ENCODE results near the gene SMURF1.

The SMURF1 gene

DNA sequence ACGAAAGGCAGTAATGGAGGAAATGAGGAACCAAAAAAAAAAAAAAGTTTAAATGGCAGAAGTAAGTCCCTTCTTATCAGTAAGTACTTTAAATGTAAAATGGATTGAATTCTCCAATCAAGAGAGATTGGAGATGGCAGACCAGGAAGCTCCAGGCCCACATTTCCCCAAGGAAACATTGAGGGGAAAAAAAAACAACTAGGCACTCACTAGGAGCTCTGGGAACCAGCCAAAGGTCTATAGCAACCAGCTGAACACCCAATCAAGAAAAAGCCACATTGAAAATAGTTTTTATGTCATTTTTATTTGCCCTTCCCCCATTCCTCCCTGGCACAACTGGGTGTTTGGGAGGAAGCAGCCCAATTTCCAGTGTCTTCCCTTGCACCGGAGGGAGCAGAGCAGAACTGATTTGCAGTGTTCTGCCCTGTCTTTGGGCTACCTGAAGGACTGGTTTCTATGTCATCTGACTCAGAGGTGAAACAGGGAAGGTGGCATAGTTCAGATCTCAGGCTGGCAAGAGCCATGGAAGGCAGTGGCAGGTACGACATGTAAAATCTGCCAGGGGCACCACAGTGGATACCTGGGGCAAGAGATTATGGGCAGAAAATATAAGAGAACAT, 121.9 kb downstream of the SMURF1 start:
- Mint-ChIP-seq H3K4me3 (no peak overlapping the region), H3K4me1 (peaks cover 9% of the 10 kb centered on the region), H3K27me3 (no peaks in the 10 kb centered on the region), H3K27ac (no peak overlapping the region), H3K9me3 (no peaks in the 10 kb centered on the region), H3K36me3 (peaks cover 27% of the 10 kb centered on the region)
- ATAC-seq (ENCODE audit: low read depth) (no peak), DNase-seq (ENCODE audit: low spot score in 2 of 2) (no peak)

DNA sequence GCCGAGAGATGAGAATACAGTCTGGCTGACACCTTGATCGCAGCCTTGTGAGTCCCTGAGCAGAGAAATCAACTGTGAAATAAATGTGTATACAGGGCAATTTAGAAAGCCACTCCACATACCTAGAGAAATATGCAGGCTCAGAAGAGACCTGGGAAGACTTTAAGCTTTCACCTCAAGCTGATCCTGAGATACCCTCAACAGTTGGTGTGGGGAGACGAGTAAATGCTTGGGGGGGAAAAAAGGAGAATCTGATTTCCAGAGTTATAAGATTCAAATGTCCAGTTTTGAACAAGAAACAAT, 123.5 kb downstream of the SMURF1 start:
- DNase-seq (ENCODE audit: low spot score in 2 of 2), result no peak
- Mint-ChIP-seq H3K27me3 (no peaks in the 10 kb centered on the region), H3K36me3 (peaks cover 38% of the 10 kb centered on the region), H3K4me1 (peaks cover 13% of the 10 kb centered on the region), H3K4me3 (no peak overlapping the region), H3K9me3 (no peaks in the 10 kb centered on the region), H3K27ac (no peak overlapping the region)
- ATAC-seq (ENCODE audit: low read depth), result no peak

DNA sequence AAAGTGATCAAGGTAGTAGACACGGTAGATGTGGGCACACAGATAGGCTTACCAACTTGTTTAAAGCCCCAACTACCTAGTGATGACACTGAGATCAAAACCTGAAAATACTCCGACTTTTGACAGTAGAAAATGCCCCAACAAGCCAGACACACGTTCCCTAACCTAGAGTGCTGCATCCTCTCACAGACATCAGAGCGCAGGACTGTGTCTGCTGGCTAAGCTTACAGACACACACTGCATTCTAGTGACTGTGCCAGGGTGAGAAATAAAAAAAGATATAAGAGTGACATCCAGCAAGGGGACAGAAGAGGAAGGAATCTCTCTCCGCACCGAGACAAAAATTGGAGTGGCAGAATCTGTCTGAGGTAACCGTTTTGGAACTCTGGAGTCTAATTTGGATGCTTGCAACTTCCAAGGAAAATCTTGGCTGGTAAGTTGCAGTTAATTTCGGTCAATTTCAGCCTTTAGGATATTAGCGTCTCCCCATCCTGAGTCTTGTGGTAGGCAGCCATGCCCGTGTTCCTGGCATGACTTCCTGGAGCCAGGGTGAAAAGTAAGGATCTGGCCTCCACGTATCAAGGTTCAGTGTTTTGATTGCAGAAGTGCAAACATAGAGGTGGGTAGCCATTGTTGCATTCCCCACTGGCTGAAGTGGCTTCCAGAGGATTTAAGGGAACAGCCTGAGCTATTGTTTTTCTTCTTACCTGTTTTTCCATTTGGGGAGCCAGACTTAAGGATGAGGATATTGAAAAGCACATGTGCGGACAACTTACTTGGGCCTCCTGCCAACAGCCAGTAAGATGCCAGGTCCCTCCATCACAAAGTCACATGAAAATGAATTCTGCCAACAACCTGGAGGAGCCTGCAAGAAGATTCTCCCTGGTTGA, 124.1 kb downstream of the SMURF1 start:
- peaks cover 41% of the 10 kb centered on the region for H3K36me3 Mint-ChIP-seq

DNA sequence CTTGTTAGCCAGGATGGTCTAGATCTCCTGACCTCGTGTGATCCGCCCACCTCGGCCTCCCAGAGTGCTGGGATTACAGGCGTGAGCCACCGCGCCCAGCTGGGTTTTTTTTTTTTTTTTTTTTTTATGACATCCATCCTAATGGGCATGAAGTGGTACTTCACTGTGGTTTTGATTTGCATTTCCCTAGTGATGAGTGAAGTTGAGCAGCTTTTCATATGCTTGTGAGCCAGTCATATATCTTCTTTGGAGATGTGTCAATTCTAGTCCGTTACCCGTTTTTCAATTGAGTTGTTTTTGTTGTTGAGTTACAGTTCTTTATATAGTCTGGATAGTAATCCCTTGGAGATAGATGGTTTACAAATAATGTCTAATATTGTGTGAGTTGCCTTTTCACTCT, 127.7 kb downstream of the SMURF1 start:
- peak; percentile 44 for ATAC-seq (ENCODE audit: low read depth)

More for the DNA sequence above, 124.1 kb downstream of the SMURF1 start:
- ATAC-seq (ENCODE audit: low read depth) (no peak), DNase-seq (ENCODE audit: low spot score in 2 of 2) (no peak)
- Mint-ChIP-seq H3K4me1 (peaks cover 13% of the 10 kb centered on the region), H3K9me3 (no peaks in the 10 kb centered on the region), H3K27me3 (no peaks in the 10 kb centered on the region), H3K4me3 (no peak overlapping the region), H3K27ac (no peak overlapping the region)

DNA sequence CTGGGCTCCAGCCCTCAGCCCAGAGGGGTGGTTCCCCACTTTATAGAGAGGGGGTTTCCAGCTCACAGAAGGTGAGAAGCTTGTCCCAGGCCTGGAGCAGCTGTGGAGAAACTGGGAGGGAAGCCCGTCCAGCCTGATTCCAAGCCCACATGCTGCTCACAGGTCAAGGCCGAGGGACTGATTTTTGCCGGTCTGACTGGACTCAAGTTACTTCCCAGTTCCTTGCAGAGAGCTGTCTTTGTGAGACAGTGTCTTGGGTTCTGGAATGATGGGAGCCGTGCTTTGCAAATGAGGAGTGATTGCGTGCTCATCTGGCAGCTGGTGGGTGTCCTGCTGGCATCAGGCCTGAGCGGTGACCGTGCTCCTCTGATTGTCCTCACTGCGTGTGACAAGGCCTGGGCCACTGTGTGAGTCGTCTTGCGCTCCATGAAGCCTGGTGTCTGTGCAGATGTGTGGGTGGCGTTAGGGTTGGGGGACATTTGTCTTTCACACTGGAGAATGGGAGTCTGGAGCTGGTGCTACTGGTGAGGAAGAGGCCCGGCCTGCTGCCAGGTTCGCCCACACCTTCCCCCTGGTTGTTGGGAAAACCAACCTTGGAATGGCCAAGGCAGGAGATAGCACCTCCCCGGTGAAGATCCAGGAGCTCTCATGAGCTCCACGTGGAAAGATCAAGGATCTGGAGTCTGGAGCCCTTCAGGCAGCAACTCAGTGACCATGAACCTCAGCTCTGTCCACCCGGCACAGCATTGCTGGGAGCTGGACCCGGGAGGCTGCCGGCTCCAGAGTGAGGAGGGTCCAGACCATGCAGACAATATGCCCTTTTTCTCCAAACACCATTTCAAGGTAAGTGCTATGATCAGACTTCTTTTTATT, 129.6 kb downstream of the SMURF1 start:
- DNase-seq (ENCODE audit: low spot score in 2 of 2), result no peak
- no peak for ATAC-seq (ENCODE audit: low read depth)
- no peak overlapping the region for H3K4me3 Mint-ChIP-seq
- H3K27me3 Mint-ChIP-seq, result no peaks in the 10 kb centered on the region
- H3K36me3 Mint-ChIP-seq, result peaks cover 38% of the 10 kb centered on the region
- peaks cover 4% of the 10 kb centered on the region for H3K4me1 Mint-ChIP-seq
- no peaks in the 10 kb centered on the region for H3K9me3 Mint-ChIP-seq
- H3K27ac Mint-ChIP-seq, result no peak overlapping the region

More for the DNA sequence above, 127.7 kb downstream of the SMURF1 start:
- no peak for DNase-seq (ENCODE audit: low spot score in 2 of 2)
- no peaks in the 10 kb centered on the region for H3K27me3 Mint-ChIP-seq
- no peaks in the 10 kb centered on the region for H3K9me3 Mint-ChIP-seq
- H3K4me1 Mint-ChIP-seq, result peaks cover 10% of the 10 kb centered on the region
- no peak overlapping the region for H3K4me3 Mint-ChIP-seq
- H3K36me3 Mint-ChIP-seq, result peaks cover 45% of the 10 kb centered on the region
- H3K27ac Mint-ChIP-seq, result peak overlapping the region; percentile 16

DNA sequence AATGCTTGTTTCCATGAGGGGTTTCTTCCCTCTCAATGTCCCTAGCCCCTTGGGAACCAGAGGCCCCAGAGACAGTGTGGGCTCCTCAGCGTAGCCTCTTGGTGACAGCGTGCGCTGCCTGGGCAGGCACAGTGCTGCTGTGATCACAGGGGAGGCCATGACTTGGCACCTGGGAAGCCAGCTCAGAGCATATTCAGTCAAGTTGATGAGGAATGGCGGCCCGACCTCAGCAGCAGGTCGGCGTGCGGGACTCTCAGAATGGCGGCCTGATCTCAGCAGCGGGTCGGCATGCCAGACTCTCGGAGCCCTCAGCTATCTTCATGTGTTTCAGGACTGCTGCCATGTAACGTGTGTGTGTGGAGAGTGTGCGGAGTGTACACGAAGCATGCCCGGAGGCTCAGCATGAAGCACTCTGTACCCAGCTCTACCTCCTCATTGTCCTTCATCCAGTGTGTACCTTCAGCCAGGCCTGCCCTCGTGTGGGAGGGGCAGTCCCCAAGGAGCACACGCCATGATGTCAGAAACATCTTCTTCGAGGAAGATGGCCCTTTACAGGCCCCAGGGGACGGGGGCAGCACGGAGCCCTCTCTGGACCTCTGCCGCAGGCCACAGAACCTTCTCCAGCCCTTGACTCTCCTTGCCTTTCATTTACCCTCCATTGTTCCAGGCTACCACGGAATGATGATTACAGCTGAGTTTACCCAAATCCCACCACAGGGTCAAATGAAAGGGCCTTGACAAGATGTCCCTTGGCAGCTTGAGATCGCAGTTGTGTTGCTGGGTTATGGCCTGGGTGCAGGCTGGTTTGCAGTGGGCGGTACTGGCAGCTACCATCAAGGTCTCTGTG, 130.4 kb downstream of the SMURF1 start:
- H3K27ac Mint-ChIP-seq, result no peak overlapping the region
- peaks cover 36% of the 10 kb centered on the region for H3K36me3 Mint-ChIP-seq
- H3K9me3 Mint-ChIP-seq, result no peaks in the 10 kb centered on the region
- H3K4me1 Mint-ChIP-seq, result peaks cover 4% of the 10 kb centered on the region
- DNase-seq (ENCODE audit: low spot score in 2 of 2), result no peak
- H3K4me3 Mint-ChIP-seq, result no peak overlapping the region
- no peaks in the 10 kb centered on the region for H3K27me3 Mint-ChIP-seq
- no peak for ATAC-seq (ENCODE audit: low read depth)

DNA sequence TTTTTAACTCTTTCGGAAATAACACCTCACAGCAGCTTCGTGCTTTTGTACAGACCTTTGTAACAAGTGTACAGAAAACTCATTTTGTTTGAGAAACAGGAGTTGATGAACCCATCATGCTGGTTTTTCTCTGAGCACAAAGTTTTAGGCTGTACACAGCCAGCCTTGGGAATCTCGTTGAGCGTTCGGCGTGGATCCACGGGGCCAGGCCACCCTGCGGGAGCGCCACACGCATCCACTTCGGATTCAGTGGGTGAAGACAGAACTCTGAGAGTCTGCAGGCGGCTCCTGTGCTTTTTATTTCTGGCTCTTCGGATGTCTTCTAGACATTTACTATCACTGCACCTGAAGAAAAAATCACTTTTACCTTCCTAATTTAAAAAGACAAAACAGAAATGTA, 131.2 kb downstream of the SMURF1 start:
- H3K9me3 Mint-ChIP-seq, result no peaks in the 10 kb centered on the region
- H3K4me3 Mint-ChIP-seq, result no peak overlapping the region
- ATAC-seq (ENCODE audit: low read depth) (no peak), DNase-seq (ENCODE audit: low spot score in 2 of 2) (no peak)
- H3K36me3 Mint-ChIP-seq, result peaks cover 36% of the 10 kb centered on the region
- no peak overlapping the region for H3K27ac Mint-ChIP-seq
- H3K27me3 Mint-ChIP-seq, result no peaks in the 10 kb centered on the region
- peaks cover 4% of the 10 kb centered on the region for H3K4me1 Mint-ChIP-seq

DNA sequence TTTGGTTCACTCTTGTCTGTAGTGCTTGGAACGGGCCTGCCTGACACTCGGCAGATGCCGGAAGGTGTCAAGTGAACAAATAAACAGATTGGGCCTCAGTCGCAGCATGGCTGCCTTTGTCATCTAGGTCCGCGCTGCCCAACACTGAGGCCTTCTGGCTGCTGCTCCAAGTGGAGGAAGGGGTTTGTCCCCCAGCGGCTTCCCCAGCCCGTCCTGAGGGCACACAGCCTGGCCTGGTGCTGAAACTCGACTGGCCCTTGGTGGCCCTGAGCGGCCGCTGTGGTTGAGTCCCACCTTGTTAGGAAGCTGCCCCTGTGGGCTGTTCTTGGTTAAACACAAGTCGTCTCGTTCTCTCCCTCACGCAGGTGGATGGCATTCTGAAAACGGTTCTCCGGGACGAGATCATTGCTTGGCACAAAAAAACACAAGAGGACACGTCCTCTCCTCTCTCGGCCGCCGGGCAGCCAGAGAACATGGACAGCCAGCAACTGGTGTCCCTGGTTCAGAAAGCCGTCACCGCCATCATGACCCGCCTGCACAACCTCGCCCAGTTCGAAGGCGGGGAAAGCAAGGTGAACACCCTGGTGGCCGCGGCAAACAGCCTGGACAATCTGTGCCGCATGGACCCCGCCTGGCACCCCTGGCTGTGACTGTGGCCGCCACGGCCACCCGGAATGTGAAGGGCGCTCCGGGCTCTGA, 132.1 kb downstream of the SMURF1 start:
- Mint-ChIP-seq H3K9me3 (no peaks in the 10 kb centered on the region), H3K4me3 (no peak overlapping the region), H3K4me1 (peaks cover 4% of the 10 kb centered on the region), H3K36me3 (peaks cover 37% of the 10 kb centered on the region), H3K27me3 (no peaks in the 10 kb centered on the region), H3K27ac (no peak overlapping the region)
- ATAC-seq (ENCODE audit: low read depth) (no peak), DNase-seq (ENCODE audit: low spot score in 2 of 2) (no peak)

DNA sequence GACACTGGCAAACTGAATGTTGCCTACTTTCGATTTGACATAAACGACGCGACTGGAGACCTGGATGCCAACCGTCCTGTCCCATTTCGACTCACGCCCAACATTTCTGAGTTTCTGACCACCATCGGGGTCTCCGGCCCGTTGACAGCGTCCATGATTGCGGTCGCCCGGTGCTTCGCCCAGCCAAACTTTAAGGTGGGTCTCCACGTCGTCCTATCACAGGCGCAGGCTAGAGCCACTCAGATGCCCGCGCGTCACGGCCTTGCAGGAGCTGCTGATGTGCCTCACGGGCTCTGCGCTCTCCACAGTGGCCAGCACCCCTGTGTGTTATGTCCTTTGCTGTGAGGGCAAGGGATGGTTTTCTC, 132.6 kb downstream of the SMURF1 start:
- H3K27ac Mint-ChIP-seq, result no peak overlapping the region
- peaks cover 2% of the 10 kb centered on the region for H3K4me1 Mint-ChIP-seq
- H3K36me3 Mint-ChIP-seq, result peaks cover 39% of the 10 kb centered on the region
- DNase-seq (ENCODE audit: low spot score in 2 of 2) (no peak), ATAC-seq (ENCODE audit: low read depth) (no peak)
- H3K9me3 Mint-ChIP-seq, result no peaks in the 10 kb centered on the region
- H3K4me3 Mint-ChIP-seq, result no peak overlapping the region
- H3K27me3 Mint-ChIP-seq, result no peaks in the 10 kb centered on the region

DNA sequence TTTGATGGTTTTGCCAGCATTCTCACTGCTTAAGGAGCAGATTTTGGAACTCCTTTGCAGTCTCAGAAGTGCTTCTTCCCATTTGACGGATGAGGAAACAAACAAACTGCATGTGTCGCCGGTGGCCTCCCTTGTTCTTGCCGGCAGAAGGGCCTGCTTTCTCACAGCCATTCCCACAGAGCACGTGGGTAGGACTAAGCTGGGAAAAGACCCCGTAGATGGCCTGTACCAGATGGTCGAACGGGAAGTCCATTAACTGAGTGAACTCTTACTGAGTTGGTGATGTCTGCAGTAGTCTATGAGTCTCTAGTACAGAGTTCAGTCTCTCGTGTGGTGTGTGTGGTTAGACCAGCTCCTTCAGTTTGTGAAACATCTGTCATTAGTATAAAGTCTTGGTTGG, 133.6 kb downstream of the SMURF1 start:
- H3K27ac Mint-ChIP-seq, result no peak overlapping the region
- no peaks in the 10 kb centered on the region for H3K9me3 Mint-ChIP-seq
- ATAC-seq (ENCODE audit: low read depth), result no peak
- no peaks in the 10 kb centered on the region for H3K27me3 Mint-ChIP-seq
- no peak for DNase-seq (ENCODE audit: low spot score in 2 of 2)
- H3K4me1 Mint-ChIP-seq, result no peaks in the 10 kb centered on the region
- H3K36me3 Mint-ChIP-seq, result peaks cover 39% of the 10 kb centered on the region
- no peak overlapping the region for H3K4me3 Mint-ChIP-seq

DNA sequence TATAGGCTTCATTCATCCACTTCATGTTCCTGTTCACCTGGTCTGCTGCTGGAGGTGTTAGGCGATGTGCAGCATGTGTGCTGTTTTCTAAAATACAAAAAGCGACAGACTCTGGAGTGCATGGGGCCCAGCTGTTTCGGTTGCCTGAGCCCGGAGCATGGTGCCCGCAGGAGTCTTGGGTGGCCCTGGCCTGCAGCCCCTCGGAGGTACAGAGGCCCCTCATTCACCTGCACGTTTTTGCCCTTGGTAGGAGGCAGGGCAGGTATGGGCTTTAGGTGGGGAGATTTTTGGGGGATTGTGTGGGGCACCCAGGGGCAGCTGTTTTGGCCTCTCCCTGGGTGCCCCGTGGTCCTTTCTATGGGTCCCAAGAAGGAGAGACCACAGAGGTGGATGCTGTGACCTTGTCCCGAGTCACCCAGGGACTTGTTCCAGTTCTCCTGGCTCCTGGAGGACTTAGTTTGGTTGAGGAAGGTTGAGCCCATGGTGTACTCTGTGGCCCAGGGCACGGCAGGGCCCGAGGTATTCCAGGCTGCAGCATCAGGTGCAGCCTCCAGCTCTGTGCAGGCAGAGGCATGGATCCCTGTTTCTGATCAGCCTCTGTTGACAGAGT, 134.9 kb downstream of the SMURF1 start:
- Mint-ChIP-seq H3K27ac (no peak overlapping the region), H3K9me3 (no peaks in the 10 kb centered on the region), H3K27me3 (no peaks in the 10 kb centered on the region), H3K4me1 (peaks cover 3% of the 10 kb centered on the region), H3K4me3 (no peak overlapping the region), H3K36me3 (peaks cover 33% of the 10 kb centered on the region)
- DNase-seq (ENCODE audit: low spot score in 2 of 2) (no peak), ATAC-seq (ENCODE audit: low read depth) (no peak)

DNA sequence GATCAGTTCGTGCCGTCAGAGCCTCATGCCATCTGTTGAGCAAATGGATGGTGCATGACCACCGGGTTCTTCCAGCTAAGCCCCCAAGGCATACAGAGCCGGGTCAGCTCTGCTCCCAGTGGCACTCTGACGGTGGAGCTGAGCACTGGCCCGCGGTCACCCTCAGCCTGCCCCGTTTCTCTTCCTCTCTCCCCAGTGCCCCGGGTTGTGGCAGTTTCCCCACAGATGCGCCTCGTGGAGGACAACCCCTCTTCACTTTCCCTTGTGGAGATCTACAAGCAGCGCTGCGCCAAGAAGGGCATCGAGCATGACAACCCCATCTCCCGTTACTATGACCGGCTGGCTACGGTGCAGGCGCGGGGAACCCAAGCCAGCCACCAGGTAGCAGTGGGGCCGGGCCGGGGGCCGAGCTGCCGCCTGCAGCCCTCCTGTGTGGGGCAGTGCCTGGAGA, 135.7 kb downstream of the SMURF1 start:
- peaks cover 3% of the 10 kb centered on the region for H3K4me1 Mint-ChIP-seq
- no peaks in the 10 kb centered on the region for H3K9me3 Mint-ChIP-seq
- no peaks in the 10 kb centered on the region for H3K27me3 Mint-ChIP-seq
- peaks cover 33% of the 10 kb centered on the region for H3K36me3 Mint-ChIP-seq
- ATAC-seq (ENCODE audit: low read depth), result no peak
- H3K4me3 Mint-ChIP-seq, result no peak overlapping the region
- H3K27ac Mint-ChIP-seq, result no peak overlapping the region
- DNase-seq (ENCODE audit: low spot score in 2 of 2), result no peak

Measured in memory B cell (primary cell).